ENCODE results near the gene BORCS5. TPM values are rescaled to one million over a fixed set of nuclear protein-coding genes. Genes with fewer than 3 reads are reported as not detected.

BORCS5 gene
- total RNA-seq, 4 donors from 2014 or later: 8.3 to 22.7 (median 15.3) TPM

DNA sequence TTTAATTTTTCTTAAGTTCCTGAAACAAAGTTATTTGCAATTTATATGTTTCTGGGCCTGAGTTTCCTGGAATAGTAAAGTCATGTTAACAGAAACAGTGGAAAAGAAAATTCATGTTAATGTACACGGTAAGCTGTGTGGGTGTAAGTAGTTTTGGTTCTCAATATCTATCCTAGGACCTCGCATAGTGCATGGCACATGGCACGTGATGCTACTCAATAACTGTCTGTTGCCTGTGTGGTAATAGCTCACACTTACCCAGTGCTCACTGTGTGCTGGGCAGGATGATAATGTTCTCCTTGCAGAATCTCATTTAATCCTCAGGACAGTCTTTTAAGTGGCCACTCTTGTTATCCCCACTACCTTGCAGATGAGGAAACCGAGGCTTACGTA is 105.0 kb downstream of the BORCS5 start:
- Histone ChIP-seq H3K4me1 (peaks cover 0 to 20% (median 0%) of the 10 kb centered on the region in 4 donors), H3K27ac (no peak overlapping the region)
- TF ChIP-seq, protein P1, sequence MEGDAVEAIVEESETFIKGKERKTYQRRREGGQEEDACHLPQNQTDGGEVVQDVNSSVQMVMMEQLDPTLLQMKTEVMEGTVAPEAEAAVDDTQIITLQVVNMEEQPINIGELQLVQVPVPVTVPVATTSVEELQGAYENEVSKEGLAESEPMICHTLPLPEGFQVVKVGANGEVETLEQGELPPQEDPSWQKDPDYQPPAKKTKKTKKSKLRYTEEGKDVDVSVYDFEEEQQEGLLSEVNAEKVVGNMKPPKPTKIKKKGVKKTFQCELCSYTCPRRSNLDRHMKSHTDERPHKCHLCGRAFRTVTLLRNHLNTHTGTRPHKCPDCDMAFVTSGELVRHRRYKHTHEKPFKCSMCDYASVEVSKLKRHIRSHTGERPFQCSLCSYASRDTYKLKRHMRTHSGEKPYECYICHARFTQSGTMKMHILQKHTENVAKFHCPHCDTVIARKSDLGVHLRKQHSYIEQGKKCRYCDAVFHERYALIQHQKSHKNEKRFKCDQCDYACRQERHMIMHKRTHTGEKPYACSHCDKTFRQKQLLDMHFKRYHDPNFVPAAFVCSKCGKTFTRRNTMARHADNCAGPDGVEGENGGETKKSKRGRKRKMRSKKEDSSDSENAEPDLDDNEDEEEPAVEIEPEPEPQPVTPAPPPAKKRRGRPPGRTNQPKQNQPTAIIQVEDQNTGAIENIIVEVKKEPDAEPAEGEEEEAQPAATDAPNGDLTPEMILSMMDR (IDR thresholded peaks at IDR 0.05): no peak
- TF ChIP-seq POLR2A (IDR thresholded peaks at IDR 0.05): no peak

DNA sequence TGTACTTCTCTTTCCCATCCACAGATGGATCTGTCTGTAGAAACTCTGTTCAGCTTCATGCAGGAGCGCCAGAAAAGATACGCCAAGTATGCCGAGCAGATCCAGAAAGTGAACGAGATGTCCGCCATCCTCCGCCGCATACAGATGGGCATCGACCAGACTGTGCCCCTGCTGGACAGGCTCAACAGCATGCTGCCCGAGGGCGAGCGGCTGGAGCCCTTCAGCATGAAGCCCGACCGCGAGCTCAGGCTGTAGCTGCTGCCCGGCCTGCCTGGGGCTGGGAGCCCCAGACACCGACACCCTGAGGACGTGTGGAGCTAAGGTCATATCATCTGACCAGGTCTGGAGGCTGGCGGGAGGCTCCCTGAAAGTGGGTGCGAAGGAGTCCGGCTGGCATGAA is 108.6 kb downstream of the BORCS5 start:
- no peaks in the 10 kb centered on the region for H3K27me3 ChIP-seq
- no peaks in the 10 kb centered on the region for H3K9me3 ChIP-seq
- TF ChIP-seq, protein P1 (IDR thresholded peaks at IDR 0.05): no peak
- no peak for TF ChIP-seq POLR2A (IDR thresholded peaks at IDR 0.05)
- no peak overlapping the region for H3K4me3 ChIP-seq
- no peak for DNase-seq
- peak overlapping the region; percentile 54 to 67 (median 62) for H3K27ac ChIP-seq
- H3K4me1 ChIP-seq: peaks cover 0 to 20% (median 0%) of the 10 kb centered on the region in 4 donors
- peaks cover 0 to 8% (median 0%) of the 10 kb centered on the region in 3 donors for H3K36me3 ChIP-seq

More for the DNA sequence above, 105.0 kb downstream of the BORCS5 start:
- no peaks in the 10 kb centered on the region for H3K36me3 ChIP-seq
- no peaks in the 10 kb centered on the region for H3K27me3 ChIP-seq
- no peak overlapping the region for H3K4me3 ChIP-seq
- no peak for DNase-seq
- H3K9me3 ChIP-seq: no peaks in the 10 kb centered on the region

DNA sequence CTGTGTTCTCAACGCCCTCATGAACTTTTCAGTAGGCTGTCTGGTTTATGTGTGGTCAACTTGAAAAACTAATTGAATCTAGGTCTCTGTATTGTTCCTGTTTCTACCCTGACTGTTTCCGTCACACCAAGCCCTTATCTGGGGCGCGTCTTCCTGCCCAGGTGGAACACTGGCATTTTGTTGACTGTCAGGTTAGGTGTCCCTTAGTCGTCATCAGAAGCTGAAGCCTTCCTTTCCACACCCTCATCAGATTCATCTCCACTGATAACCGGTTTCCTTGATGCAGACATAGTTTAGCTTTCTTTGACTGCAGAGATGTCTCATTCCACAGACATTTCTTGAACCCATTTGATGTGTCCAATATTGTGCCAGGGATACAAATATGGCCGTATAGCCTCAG is 109.3 kb downstream of the BORCS5 start:
- H3K27ac ChIP-seq: peak overlapping the region; percentile 56 to 72 (median 62)
- peaks cover 0 to 8% (median 0%) of the 10 kb centered on the region in 3 donors for H3K36me3 ChIP-seq
- peak in 2 of 3 donors; percentile 55 to 75 for DNase-seq
- TF ChIP-seq POLR2A (IDR thresholded peaks at IDR 0.05): peak in 1 of 2 donors; percentile 5
- TF ChIP-seq, protein P1 (IDR thresholded peaks at IDR 0.05): no peak
- H3K4me1 ChIP-seq: peaks cover 0 to 16% (median 0%) of the 10 kb centered on the region in 4 donors
- H3K27me3 ChIP-seq: no peaks in the 10 kb centered on the region
- H3K9me3 ChIP-seq: no peaks in the 10 kb centered on the region
- H3K4me3 ChIP-seq: no peak overlapping the region

DNA sequence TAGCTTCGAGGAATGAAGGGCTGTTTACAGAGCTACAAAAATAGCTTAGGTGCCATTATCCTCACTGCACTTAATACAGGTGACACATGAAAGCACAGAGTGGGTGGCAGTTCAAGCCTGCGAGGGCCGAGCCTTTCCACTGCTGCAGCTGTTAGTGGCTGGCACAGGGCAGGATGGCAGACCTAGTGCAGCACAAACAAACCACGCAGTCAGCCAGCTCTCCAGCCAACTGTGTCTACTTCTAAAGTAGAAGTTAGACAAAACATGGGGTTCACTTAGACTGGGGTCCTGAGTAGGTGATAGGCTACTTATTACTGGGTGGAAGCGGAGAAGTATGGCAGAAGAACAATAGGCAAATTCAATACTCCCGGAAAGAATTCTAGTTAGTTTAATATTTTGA is 110.4 kb downstream of the BORCS5 start:
- H3K27me3 ChIP-seq: no peaks in the 10 kb centered on the region
- H3K4me3 ChIP-seq: no peak overlapping the region
- no peak for DNase-seq
- peak overlapping the region; percentile 56 to 72 (median 62) for H3K27ac ChIP-seq
- H3K36me3 ChIP-seq: peaks cover 0 to 8% (median 0%) of the 10 kb centered on the region in 3 donors
- TF ChIP-seq, protein P1 (IDR thresholded peaks at IDR 0.05): no peak
- no peak for TF ChIP-seq POLR2A (IDR thresholded peaks at IDR 0.05)
- peaks cover 0 to 12% (median 0%) of the 10 kb centered on the region in 4 donors for H3K4me1 ChIP-seq
- H3K9me3 ChIP-seq: no peaks in the 10 kb centered on the region

GRCh38 chr12:12467688-12468261 is 110.9 kb downstream of the BORCS5 start:
- H3K27ac ChIP-seq: peak overlapping the region; percentile 56 to 72 (median 62)
- H3K9me3 ChIP-seq: no peaks in the 10 kb centered on the region
- peaks cover 0 to 12% (median 0%) of the 10 kb centered on the region in 4 donors for H3K4me1 ChIP-seq
- DNase-seq: peak in 2 of 3 donors; percentile 47 to 77
- peaks cover 0 to 8% (median 0%) of the 10 kb centered on the region in 3 donors for H3K36me3 ChIP-seq
- TF ChIP-seq POLR2A (IDR thresholded peaks at IDR 0.05): no peak
- TF ChIP-seq, protein P1 (IDR thresholded peaks at IDR 0.05): no peak
- no peaks in the 10 kb centered on the region for H3K27me3 ChIP-seq
- no peak overlapping the region for H3K4me3 ChIP-seq
